ENCODE data around the gene ZNF280A. TPM values are rescaled to one million over a fixed set of nuclear protein-coding genes. Genes with fewer than 3 reads are reported as not detected.

ZNF280A gene
- total and polyA plus RNA-seq, 7 donors: not detected

GRCh38 chr22:22485524-22485923 is 34.5 kb downstream of the ZNF280A start:
- H3K9me3 ChIP-seq: no peaks in the 10 kb centered on the region
- no peak overlapping the region for H3K4me3 ChIP-seq
- no peaks in the 10 kb centered on the region for H3K27me3 ChIP-seq (ENCODE audit: insufficient read depth in 3 of 3, low read length in 2 of 3)
- H3K4me1 ChIP-seq: no peaks in the 10 kb centered on the region
- ATAC-seq (no peak), DNase-seq (no peak)
- intact Hi-C loops (cut with DNase I): no loop called here
- H3K27ac ChIP-seq: no peak overlapping the region
- 93 to 95% (median 94%) methylated on average over 3 of the region's 3 CpGs for WGBS, 3 donors
- no peaks in the 10 kb centered on the region for H3K36me3 ChIP-seq (ENCODE audit: insufficient read depth in 1 of 2, low read depth in 1 of 2)
- no peak for TF ChIP-seq CTCF (IDR thresholded peaks at IDR 0.05)

GRCh38 chr22:22484023-22484422 is 36.0 kb downstream of the ZNF280A start:
- TF ChIP-seq CTCF (IDR thresholded peaks at IDR 0.05): no peak
- intact Hi-C loops (cut with DNase I): no loop called here
- Histone ChIP-seq H3K27ac (no peak overlapping the region), H3K36me3 (ENCODE audit: insufficient read depth in 1 of 2, low read depth in 1 of 2) (no peaks in the 10 kb centered on the region), H3K27me3 (ENCODE audit: insufficient read depth in 3 of 3, low read length in 2 of 3) (no peaks in the 10 kb centered on the region), H3K4me3 (no peak overlapping the region), H3K9me3 (no peaks in the 10 kb centered on the region), H3K4me1 (no peaks in the 10 kb centered on the region)
- no peak for ATAC-seq
- 85 to 91% (median 88%) methylated on average over 11 of the region's 11 CpGs for WGBS, 3 donors
- no peak for DNase-seq

DNA sequence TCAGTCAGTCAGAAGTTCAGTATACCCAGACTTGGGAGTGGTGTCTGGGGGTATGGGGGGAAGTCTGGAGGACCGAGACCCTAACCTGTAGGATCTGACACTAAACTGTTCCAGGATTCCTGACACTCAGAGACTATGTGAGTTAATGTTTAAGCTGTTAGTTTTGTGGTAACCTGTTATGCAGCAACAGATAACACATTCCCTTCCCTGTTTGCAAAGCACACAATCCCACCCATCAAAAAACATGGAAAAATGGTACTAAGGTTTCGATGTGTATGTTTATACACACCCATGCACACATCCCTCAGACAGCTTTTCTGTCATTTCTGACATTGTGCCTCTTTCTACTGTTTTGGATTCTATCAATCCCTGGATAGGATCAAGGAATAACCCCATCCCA is 39.1 kb downstream of the ZNF280A start:
- Histone ChIP-seq H3K4me1 (no peaks in the 10 kb centered on the region), H3K9me3 (no peaks in the 10 kb centered on the region), H3K36me3 (ENCODE audit: insufficient read depth in 1 of 2, low read depth in 1 of 2) (no peaks in the 10 kb centered on the region), H3K4me3 (no peak overlapping the region), H3K27me3 (ENCODE audit: insufficient read depth in 3 of 3, low read length in 2 of 3) (no peaks in the 10 kb centered on the region), H3K27ac (no peak overlapping the region)
- no peak for TF ChIP-seq CTCF (IDR thresholded peaks at IDR 0.05)
- DNase-seq (no peak), ATAC-seq (no peak)
- 93 to 96% (median 94%) methylated on average over 2 of the region's 2 CpGs for WGBS, 3 donors
- intact Hi-C loops (cut with DNase I): no loop called here

DNA sequence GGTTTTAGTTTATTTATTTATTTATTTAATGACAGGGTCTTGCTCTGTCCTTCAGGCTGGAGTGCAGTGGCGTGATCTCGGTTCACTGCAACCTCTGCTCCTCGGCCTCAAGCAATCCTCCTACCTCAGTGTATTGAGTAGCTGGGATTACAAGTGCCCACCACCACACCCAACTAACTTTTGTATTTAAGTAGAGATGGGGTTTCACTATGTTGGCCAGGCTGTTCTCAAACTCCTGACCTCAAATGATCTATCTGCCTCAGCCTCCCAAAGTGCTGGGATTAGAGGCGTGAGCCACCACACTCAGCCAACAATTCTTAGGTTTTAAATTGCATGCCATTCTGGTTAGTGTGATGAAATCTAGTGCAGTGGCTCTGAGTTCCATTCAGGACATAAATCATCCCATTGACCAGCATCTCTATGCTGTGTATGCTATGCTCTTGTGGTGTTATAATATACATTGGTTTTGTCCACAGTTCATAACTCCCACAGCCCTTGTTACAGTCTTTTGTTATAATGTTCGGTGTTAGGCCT is 40.0 kb downstream of the ZNF280A start:
- intact Hi-C loops (cut with DNase I): no loop called here
- H3K27me3 ChIP-seq (ENCODE audit: insufficient read depth in 3 of 3, low read length in 2 of 3): no peaks in the 10 kb centered on the region
- H3K27ac ChIP-seq: no peak overlapping the region
- WGBS, 3 donors: 83 to 88% (median 87%) methylated on average over 5 of the region's 5 CpGs
- H3K4me1 ChIP-seq: no peaks in the 10 kb centered on the region
- ATAC-seq (no peak), DNase-seq (no peak)
- no peak for TF ChIP-seq CTCF (IDR thresholded peaks at IDR 0.05)
- H3K9me3 ChIP-seq: no peaks in the 10 kb centered on the region
- H3K4me3 ChIP-seq: no peak overlapping the region
- H3K36me3 ChIP-seq (ENCODE audit: insufficient read depth in 1 of 2, low read depth in 1 of 2): no peaks in the 10 kb centered on the region

GRCh38 chr22:22479116-22479515 is 41.0 kb downstream of the ZNF280A start:
- Histone ChIP-seq H3K27ac (no peak overlapping the region), H3K9me3 (no peaks in the 10 kb centered on the region), H3K27me3 (ENCODE audit: insufficient read depth in 3 of 3, low read length in 2 of 3) (no peaks in the 10 kb centered on the region), H3K4me1 (no peaks in the 10 kb centered on the region), H3K4me3 (no peak overlapping the region), H3K36me3 (ENCODE audit: insufficient read depth in 1 of 2, low read depth in 1 of 2) (no peaks in the 10 kb centered on the region)
- no peak for DNase-seq
- no peak for ATAC-seq
- intact Hi-C loops (cut with DNase I): no loop called here
- TF ChIP-seq CTCF (IDR thresholded peaks at IDR 0.05): no peak
- 94 to 99% (median 99%) methylated on average over 2 of the region's 2 CpGs for WGBS, 3 donors

Measured in psoas muscle (tissue), 8 donors.